Panc1 (cell line): ENCODE data around the gene MIPEP. TPM values are rescaled to one million over a fixed set of nuclear protein-coding genes. Genes with fewer than 3 reads are reported as not detected.

ENCODE experiments used
- ATAC-seq: fragments of 200-7000 bp; cut with Tn5 transposase; 2 replicates; pipeline ENCODE4 v1.9.1; 2020; ENCODE audit warnings: mild to moderate bottlenecking, moderate library complexity
- BruUV-seq: library from RNA; stranded (reverse); fragments of 400-500 nt; replicated peaks from 2 replicates; lab custom pipeline; 2021; lab: Mats Ljungman, UMichigan
- CTCF ChIA-PET: fragments of 300-600 bp; sonication (Branson Sonifier 250); formaldehyde crosslinking; loops from one replicate; lab custom pipeline; 2022; ENCODE audit warnings: antibody characterized with exemption; lab: Charles Lee
- POLR2A ChIA-PET: fragments of 300-600 bp; sonication (Branson Sonifier 250); formaldehyde crosslinking; loops from one replicate; lab custom pipeline; 2022; ENCODE audit warnings: antibody characterized with exemption; lab: Charles Lee
- DNase-seq: peaks from one replicate; pipeline ENCODE4 v3.0.0-alpha.2; 2010; ENCODE audit warnings: low read depth, low spot score
- H3K27ac ChIP-seq: 2 replicates; pipeline ENCODE4 v1.5.1; 2011; ENCODE audit warnings: mild to moderate bottlenecking, low read length, inconsistent platforms
- H3K27me3 ChIP-seq: fragments of 200-500 bp; sonication (Bioruptor generic); 2 replicates; pipeline ENCODE4 v1.6.0; 2014; ENCODE audit warnings: low read length, inconsistent platforms; ENCODE audit not compliant: control insufficient read depth, insufficient read depth
- H3K36me3 ChIP-seq: fragments of 200-500 bp; sonication (Bioruptor generic); 2 replicates; pipeline ENCODE4 v1.5.1; 2014; ENCODE audit warnings: inconsistent platforms, mild to moderate bottlenecking, low read length, moderate library complexity; ENCODE audit not compliant: control insufficient read depth, insufficient read depth
- H3K4me1 ChIP-seq: 2 replicates; pipeline ENCODE4 v1.5.1; 2011; ENCODE audit warnings: inconsistent platforms, mild to moderate bottlenecking, low read length, moderate library complexity; ENCODE audit not compliant: control insufficient read depth, insufficient read depth
- H3K4me3 ChIP-seq, 2 experiments: 2 replicates each; pipeline ENCODE4 v1.5.1; 2011 to 2012; ENCODE audit warnings: low read depth in 2 of 2, low read length in 2 of 2, mild to moderate bottlenecking in 2 of 2, inconsistent platforms in 1 of 2, moderate library complexity in 1 of 2
- H3K9me3 ChIP-seq: fragments of 200-500 bp; sonication (Bioruptor generic); 2 replicates; pipeline ENCODE4 v1.5.1; 2014; ENCODE audit warnings: low read depth, mild to moderate bottlenecking, inconsistent platforms, low read length, moderate library complexity; ENCODE audit not compliant: control insufficient read depth, insufficient read depth
- CTCF ChIP-seq: fragments of 450-650 bp; IDR thresholded peaks from 2 replicates; pipeline ENCODE4 v1.5.1; 2017; ENCODE audit warnings: mild to moderate bottlenecking
- POLR2AphosphoS5 ChIP-seq: IDR thresholded peaks from 2 replicates; pipeline ENCODE4 v1.6.1; 2012; ENCODE audit warnings: mild to moderate bottlenecking, low read depth, low read length, moderate library complexity
- REST ChIP-seq, 2 experiments: IDR thresholded peaks; 2 replicates each; pipeline ENCODE4 v1.6.1; 2011 to 2012; ENCODE audit warnings: low read depth in 2 of 2, control low read depth in 1 of 2, low read length in 1 of 2, mild to moderate bottlenecking in 1 of 2, moderate library complexity in 1 of 2; ENCODE audit not compliant: insufficient read depth in 1 of 2
- SIN3A ChIP-seq: IDR thresholded peaks from 2 replicates; pipeline ENCODE4 v1.6.1; 2012; ENCODE audit warnings: low read depth, mild to moderate bottlenecking, low read length, moderate library complexity, borderline replicate concordance; ENCODE audit not compliant: insufficient read depth
- TCF7L2 ChIP-seq: IDR thresholded peaks from 2 replicates; pipeline ENCODE4 v1.6.1; 2011; ENCODE audit warnings: mild to moderate bottlenecking, low read depth, low read length, inconsistent platforms
- in situ Hi-C: cut with HindIII; loops from 2 replicates; pipeline ENCODE4 v1.10.0; 2016; ENCODE audit warnings: low sequenced_read_pairs, low pct_unique_long_range_greater_than_20kb
- intact Hi-C: fragments of 100-400 bp; cut with micrococcal nuclease; formaldehyde crosslinking; loops from one replicate; pipeline ENCODE4 v1.10.0; 2022; ENCODE audit not compliant: unreplicated experiment
- total RNA-seq: library from RNA; stranded (reverse); gene quantifications from one replicate; pipeline ENCODE4 v1.2.1, GENCODE V29; 2021; ENCODE audit not compliant: unreplicated experiment

The MIPEP gene
- total RNA-seq, 1 experiment from 2014 or later = 13.8 TPM

GRCh38 chr13:23845105-23845725 is 44.0 kb downstream of the MIPEP start:
- intact Hi-C loops (no loop called here), in situ Hi-C loops (no loop called here)
- DNase-seq (no peak), ATAC-seq (no peak)
- Histone ChIP-seq H3K4me3 (no peak overlapping the region), H3K36me3 (no peaks in the 10 kb centered on the region), H3K4me1 (no peaks in the 10 kb centered on the region), H3K27me3 (no peaks in the 10 kb centered on the region), H3K9me3 (no peaks in the 10 kb centered on the region), H3K27ac (no peak overlapping the region)
- ChIA-PET CTCF (no interaction called here), POLR2A (no interaction called here)
- no TSS peak for BruUV-seq
- TF ChIP-seq REST (IDR thresholded peaks at IDR 0.05; ENCODE audit: insufficient read depth in 1 of 2, low read depth in 2 of 2, low read length in 1 of 2) (no peak), TCF7L2 (no peak), POLR2AphosphoS5 (no peak), SIN3A (no peak), CTCF (no peak)

GRCh38 chr13:23844132-23844531 is 45.1 kb downstream of the MIPEP start:
- no TSS peak for BruUV-seq
- in situ Hi-C loops = no loop called here
- Histone ChIP-seq H3K36me3 (no peaks in the 10 kb centered on the region), H3K4me1 (no peaks in the 10 kb centered on the region), H3K27ac (no peak overlapping the region), H3K9me3 (no peaks in the 10 kb centered on the region), H3K27me3 (no peaks in the 10 kb centered on the region), H3K4me3 (no peak overlapping the region)
- CTCF ChIA-PET = no interaction called here
- TF ChIP-seq REST (IDR thresholded peaks at IDR 0.05; ENCODE audit: insufficient read depth in 1 of 2, low read depth in 2 of 2, low read length in 1 of 2) = no peak
- no peak for TF ChIP-seq CTCF
- no peak for TF ChIP-seq POLR2AphosphoS5
- no peak for TF ChIP-seq SIN3A
- TF ChIP-seq TCF7L2 = no peak
- POLR2A ChIA-PET = no interaction called here
- DNase-seq = no peak
- intact Hi-C loops = no loop called here
- no peak for ATAC-seq
